ENCODE data around the gene SMAP1.

GRCh38 chr6:70627500-70628254 lies 40.0 kb upstream of the SMAP1 start:
- TF ChIP-seq CTCF (conservative IDR thresholded peaks at IDR 0.05) (no peak), ZFX (IDR thresholded peaks at IDR 0.05) (no peak)

Data from C4-2B (cell line).